Measurements from ENCODE around the gene CDH18. TPM values are rescaled to one million over a fixed set of nuclear protein-coding genes. Genes with fewer than 3 reads are reported as not detected.

The CDH18 gene
- total RNA-seq, 1 experiment from 2014 or later = 7.0 TPM

DNA sequence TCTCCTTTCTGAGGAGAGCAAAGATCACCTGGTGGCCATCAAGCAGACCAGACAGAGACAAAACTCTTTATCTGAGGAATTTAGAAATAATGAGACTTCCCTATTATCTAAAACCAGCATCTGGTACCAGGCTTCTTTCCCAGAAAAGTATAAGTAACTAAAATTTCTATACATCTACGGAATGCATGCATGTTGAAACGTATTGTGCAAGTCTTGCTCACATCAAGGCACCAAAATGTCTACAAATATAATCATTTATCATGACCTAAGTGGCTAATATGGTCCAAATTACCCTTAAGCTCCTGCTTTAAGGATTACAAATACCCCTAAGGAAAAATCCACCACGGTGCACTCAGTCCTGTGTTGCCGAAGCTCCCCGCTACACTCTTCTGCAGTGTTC is 286.3 kb downstream of the CDH18 start:
- TF ChIP-seq TCF7L2 (IDR thresholded peaks at IDR 0.05; ENCODE audit: low read depth, low read length) = no peak
- TF ChIP-seq POLR2AphosphoS5 (IDR thresholded peaks at IDR 0.05; ENCODE audit: low read depth, low read length) = no peak
- TF ChIP-seq REST (IDR thresholded peaks at IDR 0.05; ENCODE audit: insufficient read depth in 1 of 2, low read depth in 2 of 2, low read length in 1 of 2) = no peak
- TF ChIP-seq SIN3A (IDR thresholded peaks at IDR 0.05; ENCODE audit: borderline replicate concordance, insufficient read depth, low read depth, low read length) = no peak
- TF ChIP-seq CTCF (IDR thresholded peaks at IDR 0.05) = no peak
- CTCF ChIA-PET = no interaction called here
- DNase-seq (ENCODE audit: low read depth, low spot score) (no peak), ATAC-seq (no peak)
- in situ Hi-C loops (cut with HindIII; ENCODE audit: low pct_unique_long_range_greater_than_20kb, low sequenced_read_pairs) (no loop called here), intact Hi-C loops (cut with micrococcal nuclease; ENCODE audit: unreplicated experiment) (no loop called here)
- H3K27ac ChIP-seq (ENCODE audit: low read length) = no peak overlapping the region
- no TSS peak for BruUV-seq (replicated peaks)
- H3K4me3 ChIP-seq (ENCODE audit: low read depth in 2 of 2, low read length in 2 of 2) = no peak overlapping the region
- H3K27me3 ChIP-seq (ENCODE audit: control insufficient read depth, insufficient read depth, low read length) = no peaks in the 10 kb centered on the region
- no peaks in the 10 kb centered on the region for H3K4me1 ChIP-seq (ENCODE audit: control insufficient read depth, insufficient read depth, low read length)
- POLR2A ChIA-PET = no interaction called here
- no peaks in the 10 kb centered on the region for H3K36me3 ChIP-seq (ENCODE audit: control insufficient read depth, insufficient read depth, low read length)
- H3K9me3 ChIP-seq (ENCODE audit: control insufficient read depth, insufficient read depth, low read depth, low read length) = no peaks in the 10 kb centered on the region

DNA sequence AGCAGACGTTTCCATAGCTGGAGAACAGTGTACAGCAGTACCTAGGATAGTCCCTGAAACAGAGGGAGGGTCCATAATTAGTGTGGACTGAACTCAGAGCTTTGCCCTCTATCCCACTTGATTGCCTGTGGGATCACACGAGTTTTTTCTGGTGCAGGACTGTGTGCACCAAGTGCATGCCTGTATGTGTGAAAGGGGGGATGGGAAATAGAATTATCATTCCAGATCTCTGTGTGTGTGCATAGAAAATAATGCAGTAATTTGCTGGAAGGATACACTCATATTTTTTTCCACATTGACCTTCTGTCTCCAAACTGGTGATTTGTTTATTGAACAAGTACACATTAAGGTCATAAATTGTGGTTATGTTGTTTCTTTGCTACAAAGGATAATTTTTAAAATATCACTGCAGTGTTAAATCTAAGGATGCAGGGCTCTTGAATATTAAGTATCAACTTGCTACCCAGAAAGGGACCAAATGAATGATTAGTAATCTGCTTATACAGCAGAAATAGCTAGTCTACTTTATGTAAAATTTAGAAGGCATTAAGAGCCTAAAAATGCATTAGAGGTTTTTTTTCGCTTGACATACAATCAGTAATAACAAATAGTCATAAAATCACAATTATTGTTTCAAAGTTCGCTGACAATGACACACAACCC is 292.9 kb downstream of the CDH18 start:
- no peaks in the 10 kb centered on the region for H3K9me3 ChIP-seq (ENCODE audit: control insufficient read depth, insufficient read depth, low read depth, low read length)
- BruUV-seq (replicated peaks) = no TSS peak
- no peak for ATAC-seq

More for the DNA sequence above, 292.9 kb downstream of the CDH18 start:
- POLR2A ChIA-PET = no interaction called here
- H3K4me3 ChIP-seq (ENCODE audit: low read depth in 2 of 2, low read length in 2 of 2) = no peak overlapping the region
- no peaks in the 10 kb centered on the region for H3K36me3 ChIP-seq (ENCODE audit: control insufficient read depth, insufficient read depth, low read length)
- intact Hi-C loops (cut with micrococcal nuclease; ENCODE audit: unreplicated experiment) = no loop called here
- DNase-seq (ENCODE audit: low read depth, low spot score) = no peak
- TF ChIP-seq REST (IDR thresholded peaks at IDR 0.05; ENCODE audit: insufficient read depth in 1 of 2, low read depth in 2 of 2, low read length in 1 of 2) (no peak), TCF7L2 (IDR thresholded peaks at IDR 0.05; ENCODE audit: low read depth, low read length) (no peak), POLR2AphosphoS5 (IDR thresholded peaks at IDR 0.05; ENCODE audit: low read depth, low read length) (no peak)
- no peaks in the 10 kb centered on the region for H3K4me1 ChIP-seq (ENCODE audit: control insufficient read depth, insufficient read depth, low read length)
- H3K27ac ChIP-seq (ENCODE audit: low read length) = no peak overlapping the region
- in situ Hi-C loops (cut with HindIII; ENCODE audit: low pct_unique_long_range_greater_than_20kb, low sequenced_read_pairs) = no loop called here
- CTCF ChIA-PET = no interaction called here
- H3K27me3 ChIP-seq (ENCODE audit: control insufficient read depth, insufficient read depth, low read length) = no peaks in the 10 kb centered on the region

Data from Panc1 (cell line).